BLaER1 treated with 17β-estradiol and CSF1 and Interleukin-3, amounts not matched to agents 10 nM and 100 nM (cell line): ENCODE results near the gene GPC6.
"Not testable (repeated sequence)": the region's sequence is repeated elsewhere in the genome, so short reads cannot be mapped to it uniquely, and the experiment has no call there.

Source experiments
- H3K27ac ChIP-seq, 11 experiments: shearing (Covaris generic); formaldehyde crosslinking; 2 replicates each; pipeline ENCODE4 v1.8.1; 2022
- H3K27me3 ChIP-seq, 11 experiments: shearing (Covaris generic); formaldehyde crosslinking; 2 replicates each; pipeline ENCODE4 v1.8.1; 2022
- H3K36me3 ChIP-seq, 11 experiments: shearing (Covaris generic); formaldehyde crosslinking; 2 replicates each; pipeline ENCODE4 v1.8.1; 2022
- H3K4me1 ChIP-seq, 10 experiments: shearing (Covaris generic); formaldehyde crosslinking; 2 replicates each; pipeline ENCODE4 v1.8.1; 2022
- H3K4me2 ChIP-seq, 11 experiments: shearing (Covaris generic); formaldehyde crosslinking; 2 replicates each; pipeline ENCODE4 v1.8.1; 2022
- H3K4me3 ChIP-seq, 10 experiments: shearing (Covaris generic); formaldehyde crosslinking; 2 replicates each; pipeline ENCODE4 v1.8.1; 2022
- H3K9ac ChIP-seq, 11 experiments: shearing (Covaris generic); formaldehyde crosslinking; 2 replicates each; pipeline ENCODE4 v1.8.1; 2022
- H3K9me3 ChIP-seq, 11 experiments: shearing (Covaris generic); formaldehyde crosslinking; replicated peaks in 1 of 11; 2 replicates each; pipeline ENCODE4 v1.8.1; 2022
- H4K20me1 ChIP-seq, 11 experiments: shearing (Covaris generic); formaldehyde crosslinking; 2 replicates each; pipeline ENCODE4 v1.8.1; 2022
- Cebpa-rat ChIP-seq, 11 experiments: shearing (Covaris generic); IDR thresholded peaks; 2 replicates each; pipeline ENCODE4 v1.8.1; 2022

The GPC6 gene

GRCh38 chr13:94291631-94292322, 1065.2 kb downstream of the GPC6 start:
- Histone ChIP-seq H3K4me3 (no peak overlapping the region), H3K9me3 (no peaks in the 10 kb centered on the region), H3K36me3 (no peaks in the 10 kb centered on the region), H3K4me2 (no peak overlapping the region), H3K4me1 (no peaks in the 10 kb centered on the region), H3K27me3 (no peaks in the 10 kb centered on the region), H4K20me1 (no peaks in the 10 kb centered on the region), H3K27ac (no peak overlapping the region), H3K9ac (no peak overlapping the region)
- TF ChIP-seq Cebpa-rat (IDR thresholded peaks at IDR 0.05) = no peak

GRCh38 chr13:94292323-94292640, 1065.7 kb downstream of the GPC6 start:
- Histone ChIP-seq H3K9ac (no peak overlapping the region), H3K36me3 (no peaks in the 10 kb centered on the region), H3K27ac (no peak overlapping the region), H3K27me3 (no peaks in the 10 kb centered on the region), H3K4me2 (no peak overlapping the region), H3K9me3 (no peaks in the 10 kb centered on the region), H3K4me1 (no peaks in the 10 kb centered on the region), H3K4me3 (no peak overlapping the region), H4K20me1 (no peaks in the 10 kb centered on the region)
- no peak for TF ChIP-seq Cebpa-rat (IDR thresholded peaks at IDR 0.05)

- H3K36me3 ChIP-seq = no peaks in the 10 kb centered on the region
- H3K4me1 ChIP-seq = no peaks in the 10 kb centered on the region
- H3K9me3 ChIP-seq = no peaks in the 10 kb centered on the region
- H3K27me3 ChIP-seq = no peaks in the 10 kb centered on the region
- H3K9ac ChIP-seq = no peak overlapping the region
- H3K4me3 ChIP-seq = no peak overlapping the region
- H4K20me1 ChIP-seq = no peaks in the 10 kb centered on the region
- H3K4me2 ChIP-seq = no peak overlapping the region
- no peak for TF ChIP-seq Cebpa-rat (IDR thresholded peaks at IDR 0.05)
- no peak overlapping the region for H3K27ac ChIP-seq
These were observed 1069.9 kb downstream of the GPC6 start for GRCh38 chr13:94296471-94296870.

GRCh38 chr13:94298346-94298745, 1071.7 kb downstream of the GPC6 start:
- Histone ChIP-seq H3K27me3 (no peaks in the 10 kb centered on the region), H3K4me2 (no peak overlapping the region), H3K9me3 (0 out of 22 replicates have a peak, but pooled peaks cover 0 to 5% (median 0%) of the 10 kb centered on the region in 11 experiments), H4K20me1 (no peaks in the 10 kb centered on the region), H3K4me1 (no peaks in the 10 kb centered on the region), H3K4me3 (no peak overlapping the region), H3K36me3 (no peaks in the 10 kb centered on the region), H3K27ac (no peak overlapping the region), H3K9ac (no peak overlapping the region)
- no peak for TF ChIP-seq Cebpa-rat (IDR thresholded peaks at IDR 0.05)

GRCh38 chr13:94300401-94300800, 1073.8 kb downstream of the GPC6 start:
- no peak for TF ChIP-seq Cebpa-rat (IDR thresholded peaks at IDR 0.05)
- H3K4me2 ChIP-seq = no peak overlapping the region
- H4K20me1 ChIP-seq = no peaks in the 10 kb centered on the region
- no peak overlapping the region for H3K4me3 ChIP-seq
- no peaks in the 10 kb centered on the region for H3K4me1 ChIP-seq
- 0 out of 22 replicates have a peak, but pooled peaks cover 0 to 5% (median 0%) of the 10 kb centered on the region in 11 experiments for H3K9me3 ChIP-seq
- H3K27ac ChIP-seq = no peak overlapping the region
- no peak overlapping the region for H3K9ac ChIP-seq
- no peaks in the 10 kb centered on the region for H3K27me3 ChIP-seq
- H3K36me3 ChIP-seq = no peaks in the 10 kb centered on the region

GRCh38 chr13:94301487-94301886, 1074.9 kb downstream of the GPC6 start:
- Histone ChIP-seq H3K4me3 (no peak overlapping the region), H3K36me3 (no peaks in the 10 kb centered on the region), H4K20me1 (no peaks in the 10 kb centered on the region), H3K27me3 (no peaks in the 10 kb centered on the region), H3K9ac (no peak overlapping the region), H3K4me1 (no peaks in the 10 kb centered on the region), H3K27ac (no peak overlapping the region), H3K9me3 (0 out of 22 replicates have a peak, but pooled peaks cover 0 to 5% (median 0%) of the 10 kb centered on the region in 11 experiments), H3K4me2 (no peak overlapping the region)
- no peak for TF ChIP-seq Cebpa-rat (IDR thresholded peaks at IDR 0.05)

- H4K20me1 ChIP-seq, H3K4me2 ChIP-seq, H3K4me1 ChIP-seq, H3K4me3 ChIP-seq, H3K36me3 ChIP-seq, H3K9ac ChIP-seq, H3K27me3 ChIP-seq, H3K27ac ChIP-seq, H3K9me3 ChIP-seq: not testable (repeated sequence)
These were observed 1076.4 kb downstream of the GPC6 start for GRCh38 chr13:94302847-94303565.

GRCh38 chr13:94303644-94304174, 1077.1 kb downstream of the GPC6 start:
- Histone ChIP-seq H3K4me1 (no peaks in the 10 kb centered on the region), H3K27ac (no peak overlapping the region)

GRCh38 chr13:94305033-94305432, 1078.4 kb downstream of the GPC6 start:
- no peak overlapping the region for H3K27ac ChIP-seq

More at GRCh38 chr13:94303644-94304174, 1077.1 kb downstream of the GPC6 start:
- Histone ChIP-seq H3K9ac (no peak overlapping the region), H3K27me3 (no peaks in the 10 kb centered on the region), H3K4me2 (no peak overlapping the region), H3K4me3 (no peak overlapping the region), H3K36me3 (no peaks in the 10 kb centered on the region), H4K20me1 (no peaks in the 10 kb centered on the region), H3K9me3 (0 out of 22 replicates have a peak, but pooled peaks cover 0 to 5% (median 0%) of the 10 kb centered on the region in 11 experiments)
- no peak for TF ChIP-seq Cebpa-rat (IDR thresholded peaks at IDR 0.05)

More at GRCh38 chr13:94305033-94305432, 1078.4 kb downstream of the GPC6 start:
- no peak overlapping the region for H3K4me3 ChIP-seq
- no peak overlapping the region for H3K4me2 ChIP-seq
- H3K9me3 ChIP-seq = 0 out of 22 replicates have a peak, but pooled peaks cover 0 to 5% (median 0%) of the 10 kb centered on the region in 11 experiments
- H3K27me3 ChIP-seq = no peaks in the 10 kb centered on the region
- no peak overlapping the region for H3K9ac ChIP-seq
- H4K20me1 ChIP-seq = no peaks in the 10 kb centered on the region
- TF ChIP-seq Cebpa-rat (IDR thresholded peaks at IDR 0.05) = no peak
- H3K36me3 ChIP-seq = no peaks in the 10 kb centered on the region
- H3K4me1 ChIP-seq = no peaks in the 10 kb centered on the region
